ENCODE results near the gene CAVIN1.
"Not testable (repeated sequence)": the region's sequence is repeated elsewhere in the genome, so short reads cannot be mapped to it uniquely, and the experiment has no call there.

Gene CAVIN1

DNA sequence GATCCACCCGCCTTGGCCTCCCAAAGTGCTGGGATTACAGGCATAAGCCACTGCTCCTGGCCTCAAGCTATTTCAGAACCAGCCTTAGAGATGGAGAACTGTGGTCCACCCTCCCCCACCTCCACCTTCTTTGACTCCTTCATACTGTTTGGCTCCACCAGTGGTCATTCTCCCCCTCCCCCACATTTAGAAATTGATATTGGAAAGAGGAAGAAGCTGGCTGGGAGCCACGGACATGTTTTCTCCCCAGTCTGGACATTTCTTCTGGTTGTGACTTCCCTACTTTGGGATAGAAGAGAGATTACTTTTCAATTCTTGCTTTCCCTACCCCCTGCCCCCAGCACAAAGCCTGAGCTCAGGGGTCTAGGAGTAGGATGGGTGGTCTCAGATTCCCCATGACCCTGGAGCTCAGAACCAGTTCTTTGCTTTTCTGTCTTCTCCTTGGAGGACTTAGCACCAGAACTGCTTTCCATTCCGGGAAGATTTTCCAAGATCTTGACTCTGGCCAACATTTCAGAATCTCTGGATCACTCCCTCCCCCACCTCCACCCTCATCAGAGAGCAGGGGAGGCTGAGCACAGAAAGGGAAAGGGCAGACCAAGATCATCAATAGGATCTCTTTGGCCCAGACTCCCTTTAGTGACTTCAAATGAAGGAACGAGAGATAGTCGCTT lies 16.3 kb downstream of the CAVIN1 start:
- DNase-seq (ENCODE audit: low read depth in 2 of 3, low spot score in 1 of 3), result no peak

DNA sequence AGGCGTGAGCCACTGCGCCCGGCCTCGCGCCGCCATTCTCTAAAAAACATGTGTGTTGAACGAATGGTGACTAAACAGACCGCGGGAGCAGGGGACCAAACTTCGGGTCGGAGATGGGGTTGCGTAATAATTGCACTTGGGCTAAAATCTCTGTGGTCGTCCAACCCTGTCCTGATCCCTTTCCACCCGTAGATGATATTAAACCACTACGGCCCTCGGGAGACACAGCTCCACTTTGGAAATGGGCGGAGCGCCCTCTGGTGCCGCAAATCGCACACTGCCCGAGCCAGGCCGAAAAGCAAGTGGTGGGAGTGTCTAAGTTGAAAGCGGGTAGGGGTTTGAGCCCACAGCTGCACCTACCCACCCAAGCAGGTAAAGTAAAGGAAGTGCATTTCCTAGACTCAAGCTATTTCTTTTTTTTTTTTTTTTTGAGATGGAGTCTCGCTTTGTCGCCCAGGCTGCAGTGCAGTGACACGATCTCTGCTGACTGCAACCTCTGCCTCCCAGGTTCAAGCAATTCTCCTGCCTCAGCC lies 17.0 kb downstream of the CAVIN1 start:
- DNase-seq (ENCODE audit: low read depth in 2 of 3, low spot score in 1 of 3), result peak; percentile 70 to 92 (median 73)

DNA sequence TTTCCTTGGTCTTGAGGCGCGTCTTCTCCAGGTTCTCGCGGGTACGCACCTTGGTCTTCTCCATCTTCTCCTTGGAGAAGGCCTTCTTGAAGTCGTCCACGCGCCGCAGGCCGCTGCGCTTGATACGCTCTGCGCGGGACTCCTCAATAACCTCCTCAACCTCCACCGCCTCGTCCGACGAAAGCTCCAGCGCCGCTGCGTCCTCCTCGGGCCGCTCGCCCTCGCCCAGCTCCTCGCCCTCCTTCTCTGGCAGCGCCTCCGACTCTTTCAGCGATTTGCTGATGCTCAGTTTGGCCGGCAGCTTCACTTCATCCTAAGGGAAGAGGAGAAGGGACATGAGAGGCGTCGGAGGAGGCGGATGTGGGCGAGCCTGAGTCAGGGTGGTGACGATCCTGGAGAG lies 18.0 kb downstream of the CAVIN1 start:
- no peak for DNase-seq (ENCODE audit: low read depth in 2 of 3, low spot score in 1 of 3)

DNA sequence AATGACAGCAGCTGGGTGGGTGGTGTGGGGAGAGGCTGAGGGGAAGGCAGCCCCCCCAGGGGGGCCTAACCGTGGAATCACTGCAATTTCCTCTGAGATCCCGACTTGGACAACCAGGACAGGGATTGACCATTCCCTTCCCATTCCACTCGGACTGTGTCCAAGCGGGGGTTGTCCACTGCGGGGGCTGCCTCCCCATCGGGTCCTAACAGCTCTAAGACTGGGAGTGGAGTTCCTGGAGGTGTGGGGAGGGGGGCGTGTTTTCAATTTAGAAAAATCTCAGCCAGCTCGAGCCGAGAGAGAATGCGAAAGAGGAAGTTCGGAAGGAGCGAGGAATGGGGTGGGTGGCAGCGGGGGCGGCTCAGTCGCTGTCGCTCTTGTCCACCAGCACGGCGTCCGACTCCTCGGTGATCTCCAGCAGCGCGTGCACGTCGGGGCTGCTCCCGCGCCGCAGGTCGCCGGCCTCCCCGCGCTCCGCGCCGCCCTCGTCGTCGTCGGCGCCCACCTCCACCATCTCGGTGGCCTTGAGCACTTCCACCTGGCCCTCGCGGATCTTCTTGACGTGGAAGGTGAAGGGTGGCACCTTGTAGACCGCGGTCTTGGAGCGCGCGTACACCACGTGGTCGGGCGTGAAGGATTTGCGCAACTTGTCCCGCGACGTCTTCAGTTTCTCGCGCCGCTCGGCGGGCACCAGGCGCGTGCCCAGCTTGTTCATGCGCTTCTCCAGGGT lies 18.6 kb downstream of the CAVIN1 start:
- no peak for DNase-seq (ENCODE audit: low read depth in 2 of 3, low spot score in 1 of 3)

DNA sequence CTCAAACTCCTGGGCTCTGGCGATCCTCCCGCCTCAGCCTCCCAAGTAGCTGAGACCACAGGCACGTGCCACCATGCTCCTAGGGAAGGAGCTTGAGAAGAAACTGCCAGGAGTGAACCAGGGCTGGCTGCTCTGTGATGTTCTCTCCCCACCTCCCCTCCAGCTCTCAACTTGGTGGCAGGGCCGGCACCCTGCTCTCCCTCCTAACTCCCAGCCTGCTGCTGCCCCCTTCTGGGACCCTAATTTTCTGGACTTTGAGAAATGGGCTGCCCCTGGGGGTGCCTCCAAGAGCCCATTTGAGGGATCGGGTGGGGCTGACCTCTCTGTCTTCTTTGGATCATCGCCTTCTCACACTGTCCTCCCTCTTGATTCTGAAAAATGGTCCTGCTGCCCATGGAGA lies 19.9 kb downstream of the CAVIN1 start:
- DNase-seq (ENCODE audit: low read depth in 2 of 3, low spot score in 1 of 3), result peak in 2 of 3 donors; percentile 32 to 53

DNA sequence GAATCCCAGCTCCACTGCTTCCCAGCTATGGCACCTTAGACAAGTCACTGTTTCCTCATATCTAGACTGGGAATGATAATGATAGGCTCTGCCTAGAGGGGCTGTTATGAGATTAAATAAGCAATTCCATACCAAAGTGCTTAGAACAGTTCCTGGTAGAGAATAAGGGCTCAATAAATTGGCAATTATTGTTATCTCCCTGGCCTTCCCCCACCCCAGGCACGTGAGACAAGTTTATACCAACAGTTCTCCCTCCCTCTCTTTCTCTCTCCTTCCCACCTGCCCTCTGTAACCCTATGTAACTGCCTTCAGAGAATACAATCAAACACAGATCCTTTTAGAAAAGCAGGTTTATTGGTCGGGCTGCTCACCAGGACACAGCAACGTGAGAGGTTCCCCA lies 20.9 kb downstream of the CAVIN1 start:
- no peak for DNase-seq (ENCODE audit: low read depth in 2 of 3, low spot score in 1 of 3)

DNA sequence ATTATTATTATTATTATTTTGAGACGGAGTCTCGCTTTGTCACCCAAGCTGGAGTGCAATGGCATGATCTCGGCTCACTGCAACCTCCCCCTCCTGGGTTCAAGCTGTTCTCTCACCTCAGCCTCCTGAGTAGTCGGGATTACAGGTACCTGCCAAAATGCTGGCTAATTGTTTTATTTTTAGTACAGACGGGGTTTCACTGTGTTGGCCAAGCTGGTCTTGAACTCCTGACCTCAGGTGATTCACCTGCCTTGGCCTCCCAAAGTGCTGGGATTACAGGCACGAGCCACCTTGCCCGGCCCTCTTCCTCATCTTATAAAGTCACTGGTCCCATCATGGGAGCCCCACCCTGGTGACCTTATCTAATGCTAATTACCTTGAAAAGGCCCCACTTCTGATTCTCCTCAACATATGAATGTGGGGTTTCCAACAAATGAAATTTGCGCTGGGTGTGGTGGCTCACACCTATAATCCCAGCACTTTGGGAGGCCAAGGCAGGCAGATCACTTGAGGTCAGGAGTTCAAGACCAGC lies 22.1 kb downstream of the CAVIN1 start:
- not testable (repeated sequence) for DNase-seq (ENCODE audit: low read depth in 2 of 3, low spot score in 1 of 3)

DNA sequence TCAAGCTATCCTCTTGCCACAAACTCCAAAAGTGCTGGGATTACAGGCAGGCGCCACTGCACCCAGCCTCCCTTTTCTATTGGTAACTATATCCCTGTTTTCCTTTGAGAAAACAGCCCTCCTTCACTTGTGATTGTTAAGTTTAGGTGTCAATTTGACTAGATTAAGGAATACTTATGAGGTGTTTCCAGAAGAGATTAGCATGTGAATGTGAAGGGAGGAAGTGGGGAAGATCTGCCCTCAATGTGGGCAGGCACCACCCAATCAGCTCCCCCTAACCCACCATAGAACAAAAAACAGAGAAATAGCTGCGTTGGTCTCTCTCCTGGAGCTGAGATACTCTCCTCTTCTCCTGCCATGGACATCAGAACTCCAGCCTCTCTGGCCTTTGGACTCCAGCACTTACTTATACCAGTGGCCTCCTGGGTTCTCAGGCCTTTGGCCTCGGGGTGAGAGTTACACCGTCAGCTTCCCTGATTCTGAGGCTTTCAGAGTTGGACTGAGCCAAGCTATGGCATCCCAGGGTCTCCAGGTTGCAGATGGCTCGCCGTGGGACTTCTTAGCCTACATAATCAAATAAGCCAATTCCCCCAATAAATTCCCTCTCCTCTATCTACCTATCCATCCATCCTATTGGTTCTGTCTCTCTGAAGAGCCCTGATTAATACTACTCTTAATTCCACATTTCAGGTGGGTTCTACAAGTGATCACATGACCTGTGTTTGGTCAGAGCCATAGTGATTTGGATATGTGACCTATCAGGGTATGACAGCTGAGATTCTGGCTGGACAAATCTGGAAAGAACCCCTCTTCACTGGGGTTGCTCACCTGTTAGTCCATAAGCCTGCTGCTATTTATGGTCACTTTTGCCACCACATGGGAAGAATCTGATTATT lies 22.9 kb downstream of the CAVIN1 start:
- no peak for DNase-seq (ENCODE audit: low read depth in 2 of 3, low spot score in 1 of 3)

DNA sequence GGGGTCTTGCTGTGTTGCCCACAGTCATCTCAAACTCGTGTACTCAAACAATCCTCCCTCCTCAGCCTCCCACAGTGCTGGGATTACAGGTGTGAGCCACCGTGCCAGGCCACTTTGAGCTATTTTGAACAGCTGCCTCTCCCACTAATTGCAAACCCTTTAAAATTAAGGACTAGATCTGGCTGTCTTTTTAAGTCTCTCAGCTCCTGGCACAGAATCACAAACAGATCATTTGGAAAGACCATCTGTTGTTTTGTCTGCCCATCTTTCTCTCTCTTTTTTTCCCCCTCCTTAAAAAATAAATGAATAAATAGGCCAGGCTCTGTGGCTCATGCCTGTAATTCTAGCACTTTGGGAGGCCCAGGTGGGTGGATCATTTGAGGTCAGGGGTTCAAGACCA lies 23.9 kb downstream of the CAVIN1 start:
- DNase-seq (ENCODE audit: low read depth in 2 of 3, low spot score in 1 of 3), result no peak

DNA sequence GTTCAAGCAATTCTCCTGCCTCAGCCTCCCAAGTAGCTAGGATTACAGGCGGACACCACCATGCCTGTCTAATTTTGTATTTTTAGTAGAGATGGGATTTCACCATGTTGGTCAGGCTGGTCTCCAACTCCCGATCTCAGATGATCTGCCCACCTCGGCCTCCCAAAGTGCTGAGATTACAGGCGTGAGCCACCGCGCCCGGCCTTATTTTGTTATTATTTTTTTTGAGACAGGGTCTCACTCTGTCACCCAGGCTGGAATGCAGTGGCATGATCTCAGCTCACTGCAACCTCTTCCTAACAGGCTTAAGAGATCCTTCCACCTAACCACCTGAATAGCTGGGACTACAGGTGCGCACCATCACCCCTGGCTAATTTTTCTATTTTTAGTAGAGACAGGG lies 27.5 kb downstream of the CAVIN1 start:
- DNase-seq (ENCODE audit: low read depth in 2 of 3, low spot score in 1 of 3), result not testable (repeated sequence)

DNA sequence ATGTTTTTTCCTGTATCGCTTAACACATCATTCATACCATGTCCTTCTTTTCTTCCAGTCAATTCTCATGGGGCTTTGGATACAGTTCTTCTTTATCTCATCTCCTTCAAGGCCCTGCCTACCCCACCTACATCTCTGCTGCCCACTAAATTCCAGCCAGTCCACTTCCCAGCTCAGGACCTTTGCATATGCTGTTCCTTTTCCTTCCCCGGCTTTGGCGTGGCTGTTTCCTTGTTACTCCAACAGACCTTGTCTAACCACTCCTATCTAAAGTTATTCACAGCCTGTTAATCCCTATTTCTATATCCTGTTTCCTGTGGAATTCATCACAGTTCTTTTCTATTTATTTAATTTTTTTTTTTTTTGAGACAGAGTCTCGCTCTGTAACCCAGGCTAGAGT lies 28.2 kb downstream of the CAVIN1 start:
- DNase-seq (ENCODE audit: low read depth in 2 of 3, low spot score in 1 of 3), result no peak

DNA sequence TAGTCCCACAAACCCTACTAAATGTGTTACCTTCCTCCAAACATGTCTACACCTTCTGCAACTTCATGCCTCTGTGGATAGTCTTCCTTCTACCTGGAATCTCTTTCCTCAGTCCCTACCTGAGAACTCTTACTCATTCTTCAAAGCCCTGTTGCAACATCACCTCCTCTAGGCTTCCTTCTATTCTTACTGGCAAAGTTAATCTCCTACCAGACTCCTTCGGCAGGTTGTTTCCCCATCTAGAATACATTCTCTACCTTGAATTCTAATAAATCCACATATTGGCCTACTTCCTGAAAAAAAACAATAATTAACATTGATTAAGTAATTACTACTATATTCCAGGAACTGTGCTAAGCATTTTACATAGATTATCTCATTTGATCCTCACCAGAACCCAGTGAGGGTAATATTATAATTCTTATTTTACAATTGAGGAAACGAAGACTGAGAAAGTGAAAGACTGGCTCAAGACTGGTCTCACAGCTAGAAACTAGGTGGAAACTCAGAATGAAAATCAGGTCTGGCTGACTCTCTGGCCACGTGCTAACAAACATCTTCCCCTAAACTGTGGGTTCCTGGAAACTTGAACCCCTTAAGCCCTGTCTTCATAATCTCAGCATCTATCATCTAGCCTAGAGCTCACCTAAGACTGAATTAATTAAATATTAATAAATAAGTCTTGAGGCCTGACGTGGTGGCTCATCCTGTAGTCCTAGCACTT lies 30.2 kb downstream of the CAVIN1 start:
- DNase-seq (ENCODE audit: low read depth in 2 of 3, low spot score in 1 of 3), result no peak

DNA sequence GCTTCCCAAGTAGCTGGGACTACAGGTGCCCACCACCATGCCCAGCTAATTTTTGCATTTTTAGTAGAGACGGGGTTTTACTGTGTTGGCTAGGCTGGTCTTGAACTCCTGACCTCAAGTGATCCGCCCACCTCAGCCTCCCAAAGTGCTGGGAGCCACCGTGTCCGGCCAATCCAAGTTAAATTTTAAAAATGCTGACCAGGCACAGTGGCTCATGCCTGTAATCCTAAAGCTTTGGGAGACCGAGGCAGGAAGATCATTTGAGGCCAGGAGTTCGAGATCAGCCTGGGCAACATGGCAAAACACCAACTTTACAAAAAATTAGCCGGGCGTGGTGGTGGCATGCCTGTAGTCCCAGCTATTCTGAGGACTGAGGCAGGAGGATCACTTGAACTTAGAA lies 31.6 kb downstream of the CAVIN1 start:
- DNase-seq (ENCODE audit: low read depth in 2 of 3, low spot score in 1 of 3), result not testable (repeated sequence)

DNA sequence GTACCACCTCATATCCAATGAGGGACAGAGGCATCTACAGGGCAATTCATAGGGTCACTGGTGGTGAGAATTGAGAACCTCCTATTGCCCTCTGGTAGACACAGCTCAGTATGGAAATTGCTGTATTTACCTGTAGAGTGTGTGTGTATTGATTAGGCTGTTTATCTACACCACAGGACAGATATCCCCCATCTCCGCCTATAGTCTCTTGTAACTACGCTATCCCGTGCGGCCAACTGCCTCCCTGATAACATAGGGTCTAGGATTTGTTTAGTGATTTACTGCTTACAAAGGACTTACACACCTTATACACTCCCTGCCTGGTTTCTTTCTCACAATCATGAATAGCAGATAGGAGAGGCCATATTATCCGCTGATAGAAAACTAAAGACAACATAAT lies 33.2 kb downstream of the CAVIN1 start:
- DNase-seq (ENCODE audit: low read depth in 2 of 3, low spot score in 1 of 3), result no peak

DNA sequence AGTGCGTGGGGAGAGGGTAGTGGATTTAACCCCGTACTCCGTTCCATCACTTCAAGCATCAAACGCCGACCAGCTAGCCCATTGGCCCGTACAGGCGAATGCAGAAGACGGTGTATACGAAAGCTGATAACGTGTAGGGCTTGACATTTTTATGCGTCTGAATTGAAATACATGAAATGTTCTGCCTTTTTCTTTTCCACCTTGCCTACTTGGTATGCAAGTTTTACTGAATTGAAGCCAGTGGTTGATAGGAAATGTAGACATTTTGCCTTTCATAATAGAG lies 34.0 kb downstream of the CAVIN1 start:
- peak in 1 of 3 donors; percentile 76 for DNase-seq (ENCODE audit: low read depth in 2 of 3, low spot score in 1 of 3)

DNA sequence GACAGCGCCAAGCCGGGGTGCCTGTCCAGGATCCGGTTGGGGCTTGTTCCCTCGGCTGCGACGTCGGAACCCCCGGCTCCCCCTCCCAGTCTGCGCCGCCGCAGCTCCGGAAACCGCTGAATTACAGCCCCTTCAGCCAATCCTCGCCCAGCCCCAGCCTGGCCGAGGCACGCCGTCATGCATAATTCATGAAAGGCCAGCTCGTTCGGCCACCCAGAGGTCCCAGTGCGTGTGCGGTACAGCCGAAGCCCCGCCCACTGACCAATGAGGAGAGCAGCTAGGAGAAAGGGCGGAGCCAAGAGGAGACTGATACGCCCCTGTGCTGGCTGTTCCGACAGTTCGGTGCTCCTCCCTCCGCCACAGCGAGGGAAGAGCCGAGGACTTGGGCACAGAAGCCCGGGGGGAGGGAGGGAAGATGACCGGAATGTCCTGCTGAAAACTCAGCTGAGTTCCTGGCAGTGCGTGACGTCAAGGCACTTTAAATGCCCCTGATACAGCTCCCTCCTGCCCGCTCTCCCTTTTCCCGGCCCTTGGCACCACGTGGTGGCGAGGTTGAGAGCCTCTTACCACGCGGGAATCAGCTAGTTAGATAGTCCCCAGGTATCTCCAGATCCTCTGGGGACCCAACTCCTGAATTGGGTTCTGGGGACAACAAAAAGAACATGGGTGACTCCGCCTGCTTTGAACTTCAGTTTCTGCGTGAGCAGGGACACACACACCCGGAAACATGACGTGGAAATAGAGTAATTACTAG lies 34.5 kb downstream of the CAVIN1 start, which contains the start of gene STAT3:
Gene STAT3, minus strand, starts transcription at position 62 of the 754 bp plus-strand sequence. CDS start 39,926 bp downstream, outside the sequence.
- DNase-seq (ENCODE audit: low read depth in 2 of 3, low spot score in 1 of 3), result peak; percentile 100

DNA sequence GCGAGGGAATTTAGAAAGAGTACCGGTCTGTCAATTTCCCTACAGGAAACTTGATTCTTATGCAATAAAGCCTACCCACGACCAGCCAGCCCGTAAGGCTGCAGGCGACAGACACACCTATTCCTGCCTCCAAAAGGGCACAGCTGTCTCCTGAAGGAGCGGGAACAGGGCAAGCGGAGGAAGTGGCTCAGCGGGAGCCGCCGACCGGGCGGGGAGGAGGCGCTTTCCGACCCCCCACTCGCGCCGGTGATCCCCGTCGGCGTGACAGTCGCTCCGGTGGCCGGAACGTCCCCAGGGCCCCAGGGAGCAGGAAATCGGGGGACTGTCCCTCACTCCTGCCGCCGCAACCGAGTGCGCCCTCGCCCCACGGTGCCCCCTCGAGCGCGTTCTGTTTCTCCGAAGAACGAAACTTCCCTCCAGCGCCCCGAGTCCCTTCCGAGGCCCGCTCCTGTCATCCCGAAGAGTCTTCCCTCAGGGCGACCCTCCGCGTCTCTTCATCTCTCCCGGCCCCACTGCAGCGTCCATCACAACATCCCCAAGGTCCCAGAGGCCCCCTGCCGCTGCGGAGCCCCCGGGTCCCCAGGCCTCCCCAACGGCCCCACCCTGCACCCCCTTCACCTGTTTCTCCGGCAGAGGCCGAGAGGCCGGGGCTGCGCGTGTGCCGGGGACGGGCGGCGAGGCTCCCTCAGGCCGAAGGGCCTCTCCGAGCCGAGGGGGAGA lies 35.2 kb downstream of the CAVIN1 start:
- peak in 1 of 3 donors; percentile 24 for DNase-seq (ENCODE audit: low read depth in 2 of 3, low spot score in 1 of 3)

DNA sequence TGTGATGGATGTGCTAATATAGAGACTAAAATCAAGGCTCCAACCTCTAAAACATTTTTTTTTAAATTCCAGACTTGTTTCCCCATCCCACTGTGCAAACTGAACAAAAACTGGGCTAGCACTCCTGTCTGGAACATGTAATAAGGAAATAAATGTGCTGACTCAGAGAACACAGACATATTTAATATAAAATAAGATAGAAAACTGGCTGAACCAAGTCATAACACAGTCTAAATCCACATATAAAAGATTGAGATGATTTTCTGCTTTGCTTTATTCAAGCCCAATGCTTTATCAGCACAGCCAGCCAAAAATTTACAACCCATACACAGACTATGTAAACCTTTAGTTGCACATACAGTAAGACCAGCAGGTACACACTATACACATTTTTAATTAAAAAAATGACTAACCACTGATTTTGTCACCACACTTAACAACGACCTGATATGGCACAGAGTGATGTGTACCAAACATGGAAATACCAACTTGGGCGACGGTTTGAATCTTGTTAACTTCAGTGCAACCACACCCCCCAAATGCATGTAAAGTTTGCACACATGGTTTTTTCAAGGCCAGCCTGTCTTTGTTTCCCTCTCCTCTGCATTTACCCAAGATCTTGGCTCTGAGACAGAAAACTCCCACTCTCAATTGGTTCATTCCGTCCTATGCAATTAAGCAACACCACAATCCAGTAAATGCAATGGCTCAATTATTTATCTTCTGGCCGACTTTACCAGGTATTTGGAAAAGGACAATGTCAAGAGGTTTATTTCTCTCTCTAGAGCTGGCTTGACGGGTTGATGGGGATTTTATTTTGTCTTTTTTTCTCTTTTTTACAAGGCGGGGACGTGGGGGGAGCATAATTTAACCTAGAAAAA lies 36.0 kb downstream of the CAVIN1 start:
- DNase-seq (ENCODE audit: low read depth in 2 of 3, low spot score in 1 of 3), result no peak
